ENCODE data around the gene TBC1D5.
"Not testable (repeated sequence)": the region's sequence is repeated elsewhere in the genome, so short reads cannot be mapped to it uniquely, and the experiment has no call there.

- not testable (repeated sequence) for TF ChIP-seq CTCF, POLR2A (IDR thresholded peaks at IDR 0.05)
These were observed 391.2 kb downstream of the TBC1D5 start for GRCh38 chr3:17351193-17351592.
